Stimulated activated CD4-positive, alpha-beta T cell treated with anti-CD3 and anti-CD28 coated beads, Interleukin-12 subunit alpha, Interleukin-12 subunit beta, amount 100 ng/mL, for 48 hours (primary cell): Measurements from ENCODE around the gene MIGA1.
"Not testable (repeated sequence)": the region's sequence is repeated elsewhere in the genome, so short reads cannot be mapped to it uniquely, and the experiment has no call there.

Experiments used
- DNase-seq, 3 donors: peaks; one replicate each; pipeline ENCODE4 v3.0.0-alpha.2; 2020; ENCODE audit warnings: low read depth in 2 of 3, low spot score in 1 of 3

Gene MIGA1

DNA sequence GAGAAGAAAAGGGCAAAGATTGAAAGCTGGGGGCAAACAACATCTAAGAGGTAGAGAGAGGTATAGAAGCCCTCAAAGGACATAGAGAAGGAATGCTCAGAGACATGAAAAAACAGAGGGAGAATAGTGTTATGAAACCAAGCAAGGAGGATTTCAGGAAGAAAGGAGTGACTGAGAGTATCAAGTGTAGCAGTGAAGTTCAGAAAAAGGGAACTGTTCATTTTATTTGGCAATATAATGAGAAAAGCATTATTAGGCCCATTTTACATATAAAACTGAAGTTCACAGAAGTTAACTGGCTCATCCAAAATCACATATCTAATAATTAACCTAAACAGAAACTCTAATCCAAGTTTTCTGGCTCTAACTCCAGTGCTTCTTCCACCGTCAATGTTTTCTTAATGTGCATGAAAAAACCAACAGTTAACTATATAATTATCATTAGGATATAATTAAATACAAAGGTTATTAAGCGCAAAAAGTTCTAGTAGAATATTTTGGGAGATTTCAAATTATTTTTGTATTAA is 126.6 kb downstream of the MIGA1 start:
- no peak for DNase-seq

DNA sequence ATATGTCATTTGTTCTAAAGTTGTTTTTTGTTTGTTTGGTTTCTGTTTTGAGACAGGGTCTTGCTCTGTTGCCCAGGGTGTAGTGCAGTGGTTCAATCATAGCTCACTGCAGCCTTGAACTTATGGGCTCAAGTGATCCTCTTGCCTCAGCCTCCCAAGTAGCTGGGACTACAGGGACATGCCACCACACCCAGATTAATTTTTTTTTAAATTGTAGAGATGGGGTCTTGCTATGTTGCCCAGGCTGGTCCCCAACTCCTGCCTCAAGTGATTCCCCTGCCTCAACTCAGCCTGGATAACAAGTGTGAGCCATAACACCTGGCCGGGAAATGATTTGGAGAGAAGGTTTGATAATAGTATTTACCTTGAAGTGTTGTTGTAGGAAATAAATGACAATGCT is 127.2 kb downstream of the MIGA1 start:
- no peak for DNase-seq

DNA sequence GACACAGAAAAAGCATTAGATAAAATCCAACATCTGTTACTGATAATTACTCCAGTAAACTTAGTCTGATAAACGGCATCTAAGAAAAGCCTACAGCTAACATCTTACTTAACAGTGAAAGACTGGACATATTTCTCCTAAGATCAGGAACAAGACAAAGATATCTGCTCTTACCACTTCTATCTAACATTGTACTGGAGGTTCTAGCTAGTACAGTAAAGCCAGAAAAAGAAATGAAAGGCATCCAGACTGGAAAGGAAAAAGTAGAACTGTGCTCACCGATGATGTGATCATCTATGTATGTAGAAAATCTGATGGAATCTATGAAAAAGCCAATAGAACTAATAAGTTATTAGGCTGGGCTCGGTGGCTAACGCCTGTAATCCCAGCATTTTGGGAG is 130.7 kb downstream of the MIGA1 start:
- DNase-seq: no peak

DNA sequence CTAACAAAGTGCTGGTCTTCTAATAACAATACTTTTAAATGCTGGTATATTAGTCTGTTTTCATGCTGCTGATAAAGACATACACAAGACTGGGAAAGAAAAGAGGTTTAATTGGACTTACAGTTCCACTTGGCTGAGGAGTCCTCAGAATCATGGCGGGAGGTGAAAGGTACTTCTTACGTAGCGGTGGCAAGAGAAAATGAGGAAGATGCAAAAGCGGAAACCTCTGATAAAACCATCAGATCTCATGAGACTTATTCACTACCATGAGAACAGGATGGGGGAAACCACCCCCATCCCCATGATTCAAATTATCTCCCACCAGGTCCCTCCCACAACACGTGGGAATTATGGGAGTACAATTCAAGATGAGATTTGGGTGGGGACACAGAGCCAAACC is 139.5 kb downstream of the MIGA1 start:
- DNase-seq: not testable (repeated sequence)

GRCh38 chr1:77925518-77925917 is 146.1 kb downstream of the MIGA1 start:
- DNase-seq: no peak

DNA sequence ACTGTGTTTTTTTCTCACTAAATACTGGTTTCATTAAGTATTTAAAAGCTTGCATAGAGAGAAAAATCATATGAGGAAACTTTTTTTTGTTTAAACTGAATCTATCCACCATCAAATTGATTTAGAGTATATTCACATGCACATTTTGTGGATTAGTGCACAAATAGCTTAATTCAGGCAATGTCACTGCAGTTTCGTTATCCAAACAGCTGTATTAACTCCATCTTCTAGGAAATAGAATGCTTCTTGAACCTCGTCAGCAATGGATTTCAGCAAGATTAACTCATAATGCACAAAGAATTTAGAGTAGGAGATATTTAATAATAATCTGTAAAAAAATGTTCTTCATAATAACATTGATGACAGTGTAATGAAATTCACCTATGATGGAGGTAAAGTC is 146.5 kb downstream of the MIGA1 start:
- DNase-seq: no peak

DNA sequence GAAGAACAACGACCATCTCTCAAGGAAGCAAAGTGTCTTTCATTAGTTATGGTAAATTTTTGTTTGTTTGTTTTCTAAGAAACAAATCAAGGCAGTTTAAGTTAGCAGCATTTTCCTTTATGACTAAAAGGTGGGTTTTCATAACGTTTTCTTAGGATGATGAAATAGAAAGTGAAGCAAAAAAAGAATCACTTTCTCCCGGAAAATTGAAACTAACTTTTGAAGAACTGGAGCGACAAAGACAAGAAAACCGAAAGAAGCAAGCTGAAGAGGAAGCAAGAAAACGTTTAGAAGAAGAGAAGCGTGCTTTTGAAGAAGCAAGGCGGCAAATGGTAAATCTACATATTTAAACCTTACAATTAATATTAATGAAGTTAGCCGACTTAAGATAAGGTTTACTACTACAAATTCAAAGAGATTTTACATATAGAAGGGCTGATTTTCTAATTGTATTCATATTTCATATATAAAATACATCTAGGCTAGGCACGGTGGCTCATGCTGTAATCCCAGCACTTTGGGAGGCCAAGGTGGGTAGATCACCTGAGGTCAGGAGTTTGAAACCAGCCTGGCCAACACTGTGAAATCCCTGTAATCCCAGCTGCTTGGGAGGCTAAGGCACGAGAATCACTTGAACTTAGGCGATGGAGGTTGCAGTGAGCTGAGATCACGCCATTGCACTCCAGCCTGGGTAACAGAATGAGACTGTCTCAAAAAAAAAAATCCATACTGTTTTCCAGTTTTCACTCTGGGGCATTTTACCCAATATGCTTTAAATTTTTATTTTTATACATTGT is 147.3 kb downstream of the MIGA1 start:
- DNase-seq: no peak

- no peak for DNase-seq
Measured at GRCh38 chr1:77927414-77927813, 148.0 kb downstream of the MIGA1 start.
